GM19035 (cell line): ENCODE measurements around the gene COTL1.

Experiments used
- ATAC-seq: cut with Tn5 transposase; IDR thresholded peaks from one replicate; pipeline ENCODE4 v1.9.1; 2021; ENCODE audit not compliant: unreplicated experiment

The COTL1 gene

GRCh38 chr16:84617791-84618580 lies at the start of gene COTL1:
Gene COTL1, minus strand, starts transcription at chr16:84618078. Its CDS starts 164 bp downstream, at chr16:84617914.
- ATAC-seq: peak; percentile 74

GRCh38 chr16:84665843-84666242 lies 48.0 kb upstream of the COTL1 start:
- ATAC-seq: no peak

GRCh38 chr16:84665359-84665758 lies 47.5 kb upstream of the COTL1 start:
- ATAC-seq: no peak

- peak; percentile 82 for ATAC-seq
These were observed 45.7 kb upstream of the COTL1 start for GRCh38 chr16:84663433-84664101.

GRCh38 chr16:84662471-84662870 lies 44.6 kb upstream of the COTL1 start:
- ATAC-seq: no peak

- ATAC-seq: no peak
These were observed 43.7 kb upstream of the COTL1 start for GRCh38 chr16:84661418-84662060.

GRCh38 chr16:84660973-84661372 lies 43.1 kb upstream of the COTL1 start:
- ATAC-seq: no peak

- ATAC-seq: no peak
These were observed 41.9 kb upstream of the COTL1 start for GRCh38 chr16:84659656-84660300.

- ATAC-seq: no peak
These were observed 40.8 kb upstream of the COTL1 start for GRCh38 chr16:84658690-84659089.

GRCh38 chr16:84657229-84657837 lies 39.5 kb upstream of the COTL1 start:
- no peak for ATAC-seq

GRCh38 chr16:84656649-84657048 lies 38.8 kb upstream of the COTL1 start:
- ATAC-seq: no peak

- ATAC-seq: no peak
These were observed 37.1 kb upstream of the COTL1 start for GRCh38 chr16:84654998-84655397.

- ATAC-seq: no peak
These were observed 36.4 kb upstream of the COTL1 start for GRCh38 chr16:84654238-84654637.

- no peak for ATAC-seq
These were observed 34.7 kb upstream of the COTL1 start for GRCh38 chr16:84652566-84652965.

GRCh38 chr16:84650062-84650991 lies 32.4 kb upstream of the COTL1 start:
- no peak for ATAC-seq

GRCh38 chr16:84649511-84649861 lies 31.6 kb upstream of the COTL1 start:
- no peak for ATAC-seq

GRCh38 chr16:84648595-84649510 lies 31.0 kb upstream of the COTL1 start:
- ATAC-seq: peak; percentile 58

- ATAC-seq: peak; percentile 85
These were observed 30.1 kb upstream of the COTL1 start, which contains the start of gene KLHL36 for GRCh38 chr16:84647828-84648594. Gene KLHL36, plus strand, starts transcription at chr16:84648511. Its CDS starts 2,357 bp downstream, at chr16:84650868.
